ENCODE measurements around the gene FCHO2. TPM values are rescaled to one million over a fixed set of nuclear protein-coding genes. Genes with fewer than 3 reads are reported as not detected.

The FCHO2 gene
- total and polyA plus RNA-seq, 2 of the 8 experiments (the other 6 are each of a cell fraction or from before 2014, with no cell fraction given) = 4.3 to 15.7 TPM

DNA sequence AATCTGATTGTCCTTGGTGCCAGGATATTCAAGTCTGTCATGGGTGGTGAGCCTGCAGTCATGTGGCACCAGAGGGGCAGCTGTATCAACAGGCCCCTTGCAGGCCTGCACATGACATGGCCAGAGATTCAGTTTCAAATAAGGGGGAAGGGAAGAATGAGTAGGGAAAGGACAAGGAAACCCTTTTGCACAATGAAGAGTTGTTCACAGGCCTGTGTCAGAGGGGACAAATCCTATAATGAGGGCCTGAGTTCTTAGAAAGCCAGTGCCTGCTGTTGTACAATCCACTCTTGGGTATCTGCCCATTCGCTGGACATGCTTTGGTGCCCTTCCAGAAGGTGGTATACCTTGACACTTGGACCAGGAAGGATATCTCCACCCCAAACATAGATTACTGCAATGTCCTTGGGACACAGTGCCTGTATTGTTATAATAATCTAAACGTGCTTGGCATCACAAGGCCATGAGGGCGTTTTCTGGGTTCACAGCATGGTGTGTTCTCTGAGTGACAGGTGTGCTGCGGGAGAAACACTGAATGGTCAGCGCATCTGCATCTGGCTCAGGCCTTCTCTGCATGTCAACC lies 162.6 kb downstream of the FCHO2 start (continued):
- TF ChIP-seq HDAC2 (IDR thresholded peaks at IDR 0.05; ENCODE audit: borderline replicate concordance in 1 of 2, low read depth in 2 of 2, low read length in 2 of 2) = no peak
- no peak for TF ChIP-seq SIN3A (conservative IDR thresholded peaks at IDR 0.05 in 1 of 2, IDR thresholded peaks at IDR 0.05 in 1 of 2; ENCODE audit: low read depth in 1 of 2, low read length in 2 of 2)
- no peak for TF ChIP-seq ASH2L (IDR thresholded peaks at IDR 0.05; ENCODE audit: low read length)
- TF ChIP-seq TEAD4 (IDR thresholded peaks at IDR 0.05; ENCODE audit: low read depth, low read length) = no peak
- TF ChIP-seq SIX5 (IDR thresholded peaks at IDR 0.05; ENCODE audit: low read depth, low read length) = no peak
